Caco-2 (cell line): Measurements from ENCODE around the gene CCDC47. TPM values are rescaled to one million over a fixed set of nuclear protein-coding genes. Genes with fewer than 3 reads are reported as not detected.

Experiments used
- BruUV-seq: library from RNA; stranded (reverse); fragments of 400-500 nt; replicated peaks from 2 replicates; lab custom pipeline; 2021; lab: Mats Ljungman, UMichigan
- CTCF ChIA-PET: fragments of 300-600 bp; sonication (Branson Sonifier 250); formaldehyde crosslinking; loops from one replicate; lab custom pipeline; 2022; ENCODE audit warnings: antibody characterized with exemption; lab: Charles Lee
- POLR2A ChIA-PET: fragments of 300-600 bp; sonication (Branson Sonifier 250); formaldehyde crosslinking; loops from one replicate; lab custom pipeline; 2022; ENCODE audit warnings: antibody characterized with exemption; lab: Charles Lee
- DNase-seq, 2 experiments: peaks; one replicate each; pipeline versions ENCODE4 v3.0.0 to v3.0.0-alpha.2; 2020 to 2022
- H3K27me3 ChIP-seq: replicated peaks from 2 replicates; pipeline ENCODE4 v1.6.0; 2011; ENCODE audit warnings: low read length; ENCODE audit not compliant: control insufficient read depth, insufficient read depth
- H3K36me3 ChIP-seq: 2 replicates; pipeline ENCODE4 v1.5.1; 2011; ENCODE audit warnings: low read length; ENCODE audit not compliant: control insufficient read depth, insufficient read depth
- H3K4me1 ChIP-seq: fragments of 250-450 bp; sonication (Bioruptor Pico); 2 replicates; pipeline ENCODE4 v1.5.1; 2020; ENCODE audit warnings: mild to moderate bottlenecking
- H3K4me3 ChIP-seq: 2 replicates; pipeline ENCODE4 v1.5.1; 2011; ENCODE audit warnings: low read depth, mild to moderate bottlenecking, control low read depth, low read length
- H3K9me3 ChIP-seq: fragments of 250-450 bp; sonication (Bioruptor Pico); 2 replicates; pipeline ENCODE4 v1.5.1; 2020; ENCODE audit warnings: mild to moderate bottlenecking, moderate library complexity
- H3K27ac Mint-ChIP-seq: one replicate; pipeline ENCODE4 v1.8.0; 2022; ENCODE audit warnings: mixed read lengths; ENCODE audit not compliant: unreplicated experiment
- H3K27me3 Mint-ChIP-seq: one replicate; pipeline ENCODE4 v1.8.0; 2022; ENCODE audit warnings: mixed read lengths; ENCODE audit not compliant: insufficient read depth, unreplicated experiment
- H3K36me3 Mint-ChIP-seq: one replicate; pipeline ENCODE4 v1.8.0; 2022; ENCODE audit warnings: mild to moderate bottlenecking, mixed read lengths; ENCODE audit not compliant: insufficient read depth, unreplicated experiment
- H3K4me1 Mint-ChIP-seq: one replicate; pipeline ENCODE4 v1.8.0; 2022; ENCODE audit warnings: low read depth, mixed read lengths; ENCODE audit not compliant: unreplicated experiment
- H3K4me3 Mint-ChIP-seq: one replicate; pipeline ENCODE4 v1.8.0; 2022; ENCODE audit warnings: mild to moderate bottlenecking, moderate library complexity, mixed read lengths; ENCODE audit not compliant: unreplicated experiment
- H3K9me3 Mint-ChIP-seq: one replicate; pipeline ENCODE4 v1.8.0; 2022; ENCODE audit warnings: mixed read lengths; ENCODE audit not compliant: unreplicated experiment
- intact Hi-C: fragments of 100-400 bp; cut with micrococcal nuclease; formaldehyde crosslinking; loops from one replicate; pipeline ENCODE4 v1.10.0; 2022; ENCODE audit not compliant: unreplicated experiment
- total RNA-seq: library from RNA; stranded (reverse); gene quantifications from 2 replicates; pipeline ENCODE4 v1.2.3, GENCODE V29; 2022
- TF ChIP-seq, protein P1 (sequence below), 2 experiments: fragments of 200-600 bp in 1 of 2; IDR thresholded peaks; 1 replicate in 1 of 2; 2 replicates in 1 of 2; pipeline versions ENCODE4 v1.5.1 to v1.8.0; 2011 to 2022; ENCODE audit warnings: antibody characterized with exemption in 1 of 2, control low read depth in 1 of 2, inconsistent platforms in 1 of 2, low read depth in 1 of 2, low read length in 1 of 2, mild to moderate bottlenecking in 1 of 2, moderate library complexity in 1 of 2; ENCODE audit not compliant: insufficient read depth in 1 of 2, severe bottlenecking in 1 of 2, unreplicated experiment in 1 of 2

The CCDC47 gene
- total RNA-seq, 1 experiment from 2014 or later, result 125 TPM

DNA sequence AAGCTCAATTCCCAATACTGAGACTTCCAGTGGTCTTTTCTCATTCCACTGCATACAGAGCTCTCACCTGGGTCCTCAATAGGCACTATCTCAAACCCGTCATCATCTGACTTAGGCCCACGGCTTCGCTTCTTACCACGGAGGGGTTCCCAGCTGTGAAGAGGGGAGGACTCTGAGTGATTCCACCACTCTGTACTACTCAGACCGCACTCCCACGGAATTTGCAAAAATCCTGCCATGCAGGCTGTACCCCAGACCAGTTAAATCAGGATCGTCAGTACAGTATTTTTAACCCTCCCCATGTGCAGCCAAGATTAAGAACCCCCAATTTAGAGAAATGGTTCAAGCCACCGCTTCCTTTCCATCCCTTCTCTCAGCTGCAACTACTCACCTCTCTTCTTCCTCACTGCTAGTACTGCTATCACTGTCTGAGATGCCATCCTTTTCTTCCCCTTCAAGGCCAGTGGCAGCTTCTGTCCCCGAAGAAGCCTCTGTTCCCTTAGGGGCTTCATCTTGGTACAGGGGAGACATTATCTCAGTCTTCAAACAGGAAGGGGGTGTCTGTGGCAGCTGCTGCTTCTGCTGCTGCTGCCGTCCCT is 47.7 kb upstream of the CCDC47 start:
- ChIA-PET CTCF (no interaction called here), POLR2A (no interaction called here)

DNA sequence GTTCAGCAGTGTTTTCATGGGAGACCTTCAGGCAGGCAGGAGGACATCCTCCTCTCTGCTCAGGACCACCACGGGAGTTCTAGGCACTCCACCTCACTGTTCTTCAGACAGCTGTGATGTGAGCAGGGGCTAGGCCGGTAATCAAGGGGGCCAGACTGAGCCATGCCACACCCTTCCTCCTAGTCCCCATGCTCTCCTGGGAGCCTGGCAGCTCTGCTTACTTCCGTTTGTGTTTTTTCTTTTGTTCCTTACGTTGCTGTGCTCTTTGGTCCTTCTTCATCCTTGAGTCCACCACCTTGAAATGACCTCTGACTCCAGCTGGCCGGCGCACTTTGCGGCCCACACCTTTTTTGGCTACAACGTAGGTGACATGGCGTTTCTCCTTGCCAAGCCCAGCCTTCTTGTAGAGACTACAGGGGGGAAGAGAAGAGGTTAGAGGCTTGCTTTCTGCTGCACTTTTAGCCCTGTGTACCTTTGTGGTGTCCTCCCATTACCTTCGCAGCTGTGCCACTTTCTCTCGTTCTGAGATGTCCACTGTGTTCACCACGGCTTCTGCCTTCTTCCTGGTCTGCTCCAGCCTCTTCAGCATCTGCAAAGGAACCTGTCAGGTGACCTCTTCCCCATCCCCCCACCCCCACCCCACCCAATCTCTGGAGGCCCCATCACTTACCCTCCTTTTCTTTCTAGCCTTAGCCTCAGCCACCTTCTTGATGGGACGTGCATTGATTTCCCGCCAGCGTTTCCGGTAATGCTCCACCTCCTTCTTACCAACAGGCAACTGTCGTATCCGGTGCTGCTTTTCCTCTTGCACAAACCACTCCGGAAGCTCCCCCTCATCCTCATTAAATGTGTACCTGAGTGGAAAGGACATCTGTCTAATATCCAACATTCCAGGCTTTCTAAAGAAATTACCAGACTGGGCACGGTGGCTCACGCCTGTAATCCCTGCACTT is 46.5 kb upstream of the CCDC47 start:
- TF ChIP-seq, protein P1, sequence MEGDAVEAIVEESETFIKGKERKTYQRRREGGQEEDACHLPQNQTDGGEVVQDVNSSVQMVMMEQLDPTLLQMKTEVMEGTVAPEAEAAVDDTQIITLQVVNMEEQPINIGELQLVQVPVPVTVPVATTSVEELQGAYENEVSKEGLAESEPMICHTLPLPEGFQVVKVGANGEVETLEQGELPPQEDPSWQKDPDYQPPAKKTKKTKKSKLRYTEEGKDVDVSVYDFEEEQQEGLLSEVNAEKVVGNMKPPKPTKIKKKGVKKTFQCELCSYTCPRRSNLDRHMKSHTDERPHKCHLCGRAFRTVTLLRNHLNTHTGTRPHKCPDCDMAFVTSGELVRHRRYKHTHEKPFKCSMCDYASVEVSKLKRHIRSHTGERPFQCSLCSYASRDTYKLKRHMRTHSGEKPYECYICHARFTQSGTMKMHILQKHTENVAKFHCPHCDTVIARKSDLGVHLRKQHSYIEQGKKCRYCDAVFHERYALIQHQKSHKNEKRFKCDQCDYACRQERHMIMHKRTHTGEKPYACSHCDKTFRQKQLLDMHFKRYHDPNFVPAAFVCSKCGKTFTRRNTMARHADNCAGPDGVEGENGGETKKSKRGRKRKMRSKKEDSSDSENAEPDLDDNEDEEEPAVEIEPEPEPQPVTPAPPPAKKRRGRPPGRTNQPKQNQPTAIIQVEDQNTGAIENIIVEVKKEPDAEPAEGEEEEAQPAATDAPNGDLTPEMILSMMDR (IDR thresholded peaks at IDR 0.05; ENCODE audit: insufficient read depth in 1 of 2, low read depth in 1 of 2, low read length in 1 of 2, severe bottlenecking in 1 of 2, unreplicated experiment in 1 of 2), result no peak
- peaks cover 20% of the 10 kb centered on the region for H3K4me1 Mint-ChIP-seq
- peak overlapping the region; percentile 80 for H3K27ac Mint-ChIP-seq

More for the DNA sequence above, 47.7 kb upstream of the CCDC47 start:
- no peaks in the 10 kb centered on the region for H3K27me3 ChIP-seq
- peaks cover 21% of the 10 kb centered on the region for H3K4me1 ChIP-seq
- peaks cover 20% of the 10 kb centered on the region for H3K4me1 Mint-ChIP-seq
- intact Hi-C loops, result loop anchor here (10.0 kb wide), 1 partner anchor 126 kb away; no protein-coding TSS in a partner anchor
- DNase-seq, result no peak
- BruUV-seq, result TSS peak; percentile 7
- no peak overlapping the region for H3K4me3 ChIP-seq
- no peaks in the 10 kb centered on the region for H3K27me3 Mint-ChIP-seq
- H3K9me3 ChIP-seq, result no peaks in the 10 kb centered on the region
- no peaks in the 10 kb centered on the region for H3K9me3 Mint-ChIP-seq
- no peak overlapping the region for H3K4me3 Mint-ChIP-seq
- TF ChIP-seq, protein P1 (IDR thresholded peaks at IDR 0.05; ENCODE audit: insufficient read depth in 1 of 2, low read depth in 1 of 2, low read length in 1 of 2, severe bottlenecking in 1 of 2, unreplicated experiment in 1 of 2), result no peak
- H3K27ac Mint-ChIP-seq, result peak overlapping the region; percentile 55
- peaks cover 100% of the 10 kb centered on the region for H3K36me3 Mint-ChIP-seq
- H3K36me3 ChIP-seq, result peaks cover 9% of the 10 kb centered on the region

DNA sequence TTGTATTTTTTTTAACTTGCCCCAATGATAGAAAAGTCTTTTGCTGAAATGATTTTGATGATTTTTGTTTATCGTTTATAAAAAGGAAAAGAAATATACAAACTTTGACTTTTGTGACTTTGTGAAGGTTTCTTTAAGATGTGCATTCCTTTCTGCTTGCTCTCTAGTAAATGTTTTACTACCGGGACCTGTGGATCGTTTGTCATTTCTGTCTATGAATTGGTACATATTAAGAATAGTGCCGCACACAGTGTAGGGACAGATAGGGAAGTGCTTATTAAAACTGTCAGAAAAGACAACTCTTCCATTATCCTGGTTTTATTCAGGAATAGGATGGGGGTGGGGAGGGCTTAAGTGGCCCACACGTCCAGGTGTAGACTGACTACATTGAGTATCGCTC is 45.7 kb upstream of the CCDC47 start:
- DNase-seq, result no peak
- TF ChIP-seq, protein P1 (IDR thresholded peaks at IDR 0.05; ENCODE audit: insufficient read depth in 1 of 2, low read depth in 1 of 2, low read length in 1 of 2, severe bottlenecking in 1 of 2, unreplicated experiment in 1 of 2), result no peak
- H3K27ac Mint-ChIP-seq, result peak overlapping the region; percentile 80
- no peaks in the 10 kb centered on the region for H3K9me3 Mint-ChIP-seq
- H3K36me3 Mint-ChIP-seq, result peaks cover 100% of the 10 kb centered on the region
- H3K36me3 ChIP-seq, result peaks cover 6% of the 10 kb centered on the region
- ChIA-PET POLR2A (interaction anchor here (0.6 kb wide), 1 partner anchor 9 kb away, joined by 7 read pairs; no protein-coding TSS in a partner anchor), CTCF (interaction anchor here (1.6 kb wide), 1 partner anchor 9 kb away, joined by 4 read pairs; no protein-coding TSS in a partner anchor)
- H3K9me3 ChIP-seq, result no peaks in the 10 kb centered on the region
- BruUV-seq, result no TSS peak
- H3K4me3 ChIP-seq, result no peak overlapping the region
- H3K4me1 Mint-ChIP-seq, result peaks cover 20% of the 10 kb centered on the region
- intact Hi-C loops, result no loop called here
- H3K4me3 Mint-ChIP-seq, result no peak overlapping the region
- H3K27me3 Mint-ChIP-seq, result no peaks in the 10 kb centered on the region
- H3K4me1 ChIP-seq, result peaks cover 15% of the 10 kb centered on the region
- no peaks in the 10 kb centered on the region for H3K27me3 ChIP-seq

More for the DNA sequence above, 46.5 kb upstream of the CCDC47 start:
- Mint-ChIP-seq H3K27me3 (no peaks in the 10 kb centered on the region), H3K9me3 (no peaks in the 10 kb centered on the region), H3K4me3 (peak overlapping the region; percentile 16), H3K36me3 (peaks cover 100% of the 10 kb centered on the region)
- Histone ChIP-seq H3K9me3 (no peaks in the 10 kb centered on the region), H3K27me3 (no peaks in the 10 kb centered on the region), H3K4me1 (peaks cover 15% of the 10 kb centered on the region), H3K36me3 (peaks cover 9% of the 10 kb centered on the region), H3K4me3 (no peak overlapping the region)
- POLR2A ChIA-PET, result no interaction called here
- TSS peak; percentile 68 for BruUV-seq
- CTCF ChIA-PET, result no interaction called here
- intact Hi-C loops, result loop anchor here (10.0 kb wide), 1 partner anchor 125 kb away; no protein-coding TSS in a partner anchor
- no peak for DNase-seq
